Suppressor macrophage (primary cell): ENCODE measurements around the gene COL20A1.
A peak's percentile ranks its signal among the peaks of the same experiment; 100 is the strongest.

ENCODE experiments used
- DNase-seq, 4 experiments: peaks; one replicate each; pipeline ENCODE4 v3.0.0-alpha.2; 2020 to 2022
- total RNA-seq, 17 experiments: gene quantifications; one replicate each; lab custom pipeline; 2026; ENCODE audit warnings: mixed read lengths in 6 of 17, inconsistent platforms in 3 of 17; lab: John Stamatoyannopoulos, UW

The COL20A1 gene
- 0 to 5.5 (median 0.02) reads per million in 17 experiments for total RNA-seq

DNA sequence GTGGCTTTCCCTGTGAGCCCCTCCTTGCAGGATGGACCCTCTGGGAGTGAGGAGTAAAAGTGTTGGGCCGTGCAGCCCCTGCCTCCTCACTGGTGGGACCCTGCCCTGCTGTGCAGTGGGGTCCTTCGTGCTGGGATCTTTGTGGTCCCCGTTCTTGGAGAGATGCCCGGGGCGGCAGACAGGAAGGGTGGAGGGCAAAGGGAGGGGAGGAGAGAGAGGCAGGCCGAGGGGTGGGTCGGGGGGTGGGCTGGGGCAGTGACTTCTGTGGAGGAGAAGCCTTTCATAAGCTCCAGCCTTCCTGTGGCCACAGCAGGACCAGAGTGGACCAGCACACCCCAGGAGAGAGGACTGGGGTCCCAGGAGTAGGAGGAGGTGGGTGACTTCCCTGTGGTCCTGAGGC is at the start of gene COL20A1:
Gene COL20A1 (plus strand): TSS at position 283 of the 400 bp plus-strand sequence. CDS start 1,922 bp downstream, outside the sequence.
- DNase-seq: no peak

DNA sequence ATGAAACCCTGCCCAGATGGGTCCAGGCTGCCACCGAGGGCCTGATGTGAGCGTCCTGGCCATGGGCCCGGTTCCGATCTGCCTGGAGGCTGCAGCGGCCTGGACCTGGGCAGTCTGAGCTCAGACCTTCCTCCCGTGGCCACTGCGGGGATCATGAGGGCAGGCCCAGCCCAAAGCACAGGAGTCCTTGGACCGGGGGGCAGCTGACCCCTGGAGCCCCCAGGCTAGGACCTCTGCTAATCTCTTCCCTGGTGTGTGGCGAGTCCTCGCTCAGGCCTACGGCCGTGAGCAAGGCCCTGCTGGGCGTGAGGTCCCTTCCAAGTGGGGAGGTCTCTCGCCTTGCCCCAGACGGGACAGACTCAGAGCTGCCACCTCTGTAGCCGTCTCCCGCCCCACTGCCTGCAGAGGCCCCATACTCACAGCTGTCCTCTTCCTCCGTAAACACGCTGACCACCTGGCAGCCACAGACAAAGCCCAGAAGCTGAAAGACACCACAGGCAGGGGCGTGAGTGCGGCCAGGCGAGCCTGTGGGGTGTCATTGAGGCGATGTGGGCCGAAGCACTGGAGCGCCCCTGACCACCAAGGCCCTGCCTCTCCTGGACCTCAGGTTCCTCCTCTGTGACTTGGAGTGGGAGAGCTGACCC is 49.3 kb upstream of the COL20A1 start:
- DNase-seq: no peak

DNA sequence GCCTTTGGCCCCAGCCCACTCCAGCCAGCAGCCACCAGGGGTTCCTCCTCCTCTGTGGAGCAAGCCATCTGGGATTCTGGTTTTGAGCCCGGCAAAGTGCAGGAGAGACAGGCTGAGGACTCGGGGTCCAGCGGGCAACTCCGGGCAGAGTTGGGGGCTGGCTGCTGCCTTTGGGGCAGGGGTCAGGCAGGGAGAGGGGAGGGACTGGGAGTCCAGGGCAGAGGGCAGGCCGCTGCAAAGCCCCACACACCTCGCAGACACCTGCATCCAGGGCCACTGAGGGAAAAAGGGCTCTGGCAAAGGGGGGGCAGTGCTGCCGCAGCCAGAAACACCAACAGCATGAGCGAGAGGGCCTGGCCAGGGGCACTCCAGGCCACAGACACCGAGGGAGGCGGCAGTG is 48.5 kb upstream of the COL20A1 start:
- DNase-seq: no peak

DNA sequence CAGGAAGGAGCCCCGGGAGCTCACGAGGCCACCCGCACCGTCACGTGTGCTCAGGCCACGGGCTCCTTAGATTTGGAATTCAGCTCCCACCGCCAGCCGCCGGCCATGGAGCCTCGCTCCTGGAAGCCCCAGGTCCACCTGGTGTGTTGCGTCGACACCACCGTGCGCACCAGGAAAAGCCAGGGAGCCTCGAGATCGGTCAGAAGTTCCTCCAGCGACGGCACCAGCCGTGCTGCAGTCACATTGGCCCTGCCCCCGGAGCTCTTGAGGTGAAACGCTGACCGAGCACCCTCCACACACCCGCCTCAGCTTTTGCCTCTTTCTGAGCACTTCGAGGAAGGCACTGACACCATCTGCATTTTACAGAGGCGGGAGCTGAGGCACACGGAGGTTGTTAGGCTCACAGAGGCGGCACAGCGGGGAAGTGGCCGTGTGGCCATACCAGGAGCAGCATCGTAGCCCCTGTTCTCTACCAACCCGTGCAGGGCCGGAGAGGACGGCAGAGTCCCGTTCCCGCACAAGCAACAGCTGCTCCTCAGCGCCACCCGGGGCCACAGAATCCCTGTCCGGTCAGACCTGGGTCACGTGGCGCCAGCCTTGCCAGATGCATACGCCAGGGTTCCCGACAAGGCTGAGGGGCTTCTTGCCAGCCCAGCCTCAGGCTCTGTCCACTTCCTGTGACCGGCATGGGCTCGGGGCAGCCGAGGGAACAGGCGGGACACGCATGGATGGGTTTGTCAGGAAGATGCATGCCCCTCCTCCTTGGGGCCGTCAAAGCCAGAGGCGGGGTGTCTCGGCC is 46.3 kb upstream of the COL20A1 start:
- DNase-seq: peak in 1 of 4 experiments; percentile 16

DNA sequence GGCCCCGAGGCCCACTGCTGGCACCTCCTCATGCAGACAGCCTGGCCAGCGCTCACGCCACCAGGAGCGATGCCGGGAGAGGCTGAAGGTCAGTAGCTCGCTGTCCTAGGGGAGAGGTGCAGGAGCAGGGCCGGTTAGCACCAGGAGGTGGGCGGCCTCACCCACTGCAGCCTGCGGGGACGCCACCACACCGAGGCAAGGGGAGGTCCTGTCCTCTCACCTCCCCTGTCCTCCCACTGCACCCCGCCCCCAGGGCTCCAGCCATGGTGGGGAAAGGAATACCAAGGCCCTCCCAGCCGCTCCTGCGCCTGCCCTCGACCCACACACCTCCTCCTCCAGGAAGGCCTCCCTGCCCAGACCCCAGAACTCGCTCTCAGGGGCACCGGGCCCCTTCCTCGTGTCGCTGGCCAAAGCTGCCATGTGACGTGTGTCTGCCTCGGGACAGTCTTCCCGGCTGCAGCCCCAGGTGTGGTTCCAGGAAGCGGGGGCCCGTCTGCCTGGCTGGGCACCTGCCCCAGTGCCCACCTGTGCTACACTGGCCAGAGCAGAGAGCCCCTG is 45.2 kb upstream of the COL20A1 start:
- no peak for DNase-seq

DNA sequence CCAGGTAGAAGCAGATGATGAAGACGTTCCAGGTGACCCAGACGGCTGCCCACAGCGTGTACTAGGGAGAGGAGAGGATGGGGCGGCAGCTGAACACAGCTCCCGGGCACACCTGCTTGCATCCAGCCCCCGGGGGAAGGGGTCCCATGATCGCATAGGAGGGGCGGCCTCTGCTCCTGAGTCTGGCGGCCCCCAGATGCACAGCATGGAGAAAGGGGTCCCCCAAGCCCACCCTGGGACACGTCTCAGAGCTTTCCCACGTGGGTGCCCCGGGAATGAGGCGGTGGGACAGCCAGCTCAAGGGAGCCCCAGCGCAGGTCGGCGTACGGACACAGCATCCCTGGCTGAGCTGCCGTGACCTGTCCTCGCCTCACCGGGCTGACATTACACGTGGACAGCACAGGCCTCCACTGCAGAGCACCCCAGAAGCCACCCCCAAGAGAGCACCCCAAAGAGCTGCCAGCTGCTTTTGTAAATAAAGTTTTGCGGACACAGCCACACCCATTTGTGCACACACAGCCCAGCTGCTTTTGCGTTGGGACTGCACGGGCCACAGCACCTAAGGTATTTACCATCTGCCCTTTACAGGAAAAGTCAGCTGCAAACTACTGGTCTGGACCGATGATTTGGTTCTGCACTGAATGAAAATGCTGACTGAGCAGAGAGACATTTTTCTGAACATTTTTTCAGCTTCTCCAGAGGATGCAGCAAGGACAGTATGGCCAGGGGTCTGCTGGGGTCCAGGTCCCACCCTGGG is 44.0 kb upstream of the COL20A1 start:
- DNase-seq: no peak

DNA sequence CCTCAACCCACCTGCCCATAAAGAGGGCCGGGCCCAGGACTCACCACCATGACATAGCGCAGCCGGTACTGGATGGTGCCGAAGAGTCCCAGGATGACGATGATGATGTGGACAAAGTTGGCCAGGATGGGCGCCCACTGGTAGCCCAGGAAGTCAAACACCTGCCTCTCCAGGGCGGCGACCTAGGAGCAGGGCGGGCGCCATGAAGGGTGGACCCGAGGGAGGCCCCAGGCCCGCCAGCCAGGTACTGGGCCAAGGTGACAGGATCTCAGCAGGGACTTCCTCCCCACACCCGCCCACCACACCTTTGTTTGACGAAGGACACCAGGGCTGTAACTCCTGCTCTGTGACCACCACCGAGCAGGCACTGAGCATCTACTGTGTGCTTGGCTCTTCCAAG is 43.1 kb upstream of the COL20A1 start:
- no peak for DNase-seq

DNA sequence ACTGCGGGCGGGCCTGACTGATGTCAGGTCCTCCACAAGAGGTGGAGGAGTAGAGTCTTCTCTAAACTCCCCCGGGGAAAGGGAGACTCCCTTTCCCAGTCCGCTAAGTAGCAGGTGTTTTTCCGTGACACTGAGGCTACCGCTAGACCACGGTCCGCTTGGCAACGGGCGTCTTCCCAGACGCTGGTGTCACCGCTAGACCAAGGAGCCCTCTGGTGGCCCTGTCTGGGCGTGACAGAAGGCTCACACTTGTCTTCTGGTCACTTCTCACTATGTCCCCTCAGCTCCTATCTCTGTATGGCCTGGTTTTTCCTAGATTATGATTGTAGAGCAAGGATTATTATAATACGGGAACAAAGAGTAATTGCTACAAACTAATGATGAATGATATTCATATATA is 41.6 kb upstream of the COL20A1 start:
- DNase-seq: peak in 1 of 4 experiments; percentile 21

DNA sequence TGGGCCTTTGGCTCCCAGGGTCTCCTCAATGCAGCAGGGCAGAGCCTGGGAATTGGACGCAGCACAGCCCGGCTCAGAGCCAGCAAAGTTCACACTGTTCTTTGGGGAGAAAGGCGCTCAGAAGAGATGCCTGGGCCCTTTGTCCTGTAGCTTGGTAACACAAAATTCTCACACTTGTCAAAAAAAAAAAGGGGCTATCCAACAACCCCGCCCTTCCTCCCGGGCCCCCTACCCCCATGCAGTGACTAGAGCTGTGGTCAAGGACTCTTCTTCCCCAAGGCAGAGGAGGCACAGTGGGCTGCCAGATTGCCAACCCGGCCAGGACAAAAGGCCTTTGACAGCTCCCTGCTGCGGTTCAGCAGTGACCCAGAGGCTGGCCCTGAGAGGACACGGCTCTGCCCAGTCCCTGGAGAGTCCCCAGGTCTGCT is 40.7 kb upstream of the COL20A1 start:
- DNase-seq: no peak

DNA sequence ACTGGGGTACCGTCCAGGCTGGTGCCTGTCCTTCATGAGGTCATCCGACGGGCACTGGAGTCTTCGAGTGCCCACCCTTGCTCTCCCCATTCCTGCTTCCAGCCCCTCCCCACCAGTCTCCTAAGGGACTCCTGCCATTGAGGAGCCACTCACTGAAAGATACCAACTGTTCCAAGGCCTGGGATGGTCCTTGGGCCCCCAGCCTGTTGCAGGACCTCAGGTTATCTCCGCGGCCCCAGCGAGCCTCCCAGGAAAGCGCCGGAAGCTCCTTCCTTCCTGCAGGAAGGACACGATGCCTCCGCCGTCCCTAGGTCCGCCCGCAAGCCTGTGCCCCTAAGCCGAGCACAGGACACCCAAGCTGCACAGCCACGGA is 39.9 kb upstream of the COL20A1 start:
- no peak for DNase-seq

DNA sequence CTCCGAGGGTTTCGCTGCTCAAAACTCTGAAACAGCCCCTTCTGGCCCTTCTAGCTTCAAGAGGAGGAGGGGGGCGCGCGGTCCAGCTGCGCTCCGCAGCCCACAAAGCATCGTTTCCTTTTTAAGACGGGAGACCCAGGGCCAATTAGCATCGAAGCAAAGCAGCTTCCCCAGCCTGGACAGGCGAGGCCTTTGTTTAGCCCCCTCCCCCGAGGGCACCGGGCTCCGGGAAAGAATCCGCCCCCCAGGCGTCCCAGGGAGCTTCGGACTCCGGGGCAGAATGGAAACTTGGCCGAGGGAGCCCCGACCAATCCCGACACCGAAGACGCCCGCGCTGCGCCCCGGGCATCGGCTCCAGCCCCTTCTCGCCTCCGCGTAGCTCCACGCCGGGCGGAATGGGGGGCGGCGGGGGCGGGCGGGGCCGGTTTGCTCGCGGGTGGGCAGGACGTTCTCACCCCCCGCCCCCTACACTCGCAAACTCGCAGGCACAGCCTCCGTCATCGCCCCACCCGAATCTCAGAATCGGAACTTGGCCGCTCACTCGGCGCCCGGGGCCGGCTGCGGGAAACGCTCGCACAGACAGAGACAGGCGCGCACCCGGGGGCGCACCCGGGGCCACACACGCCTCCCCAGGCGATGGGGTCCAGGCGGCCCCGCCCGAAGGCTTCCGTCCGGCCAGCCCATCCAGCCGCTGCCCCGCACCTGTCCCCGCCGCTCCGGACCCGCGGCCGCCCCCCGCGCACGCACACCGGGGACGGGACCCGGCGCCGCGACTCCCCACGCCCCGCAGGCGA is 39.4 kb upstream of the COL20A1 start:
- DNase-seq: no peak

DNA sequence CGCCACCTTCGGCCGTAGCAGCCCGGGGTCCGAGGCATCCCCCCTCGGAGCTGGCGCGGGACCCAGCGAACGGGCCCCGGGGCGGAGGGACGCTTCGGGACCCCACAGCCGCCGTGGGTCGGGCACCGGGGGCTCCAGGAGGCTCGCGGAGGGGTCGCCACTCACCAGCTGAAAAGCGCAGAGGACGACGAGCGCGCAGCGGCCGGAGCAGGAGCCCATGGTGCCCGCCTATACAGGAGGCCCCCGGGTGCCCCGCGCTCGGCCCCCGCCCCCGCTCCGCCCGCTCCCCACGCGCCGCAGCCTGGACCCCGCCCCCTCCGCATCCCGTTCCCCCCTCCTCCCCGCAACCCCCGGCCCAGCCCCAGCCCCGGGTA is 38.8 kb upstream of the COL20A1 start, which contains the start of gene NKAIN4:
Gene NKAIN4 (minus strand): TSS at position 232 of the 374 bp plus-strand sequence. CDS start 13 bp downstream, at position 219.
- DNase-seq: no peak

DNA sequence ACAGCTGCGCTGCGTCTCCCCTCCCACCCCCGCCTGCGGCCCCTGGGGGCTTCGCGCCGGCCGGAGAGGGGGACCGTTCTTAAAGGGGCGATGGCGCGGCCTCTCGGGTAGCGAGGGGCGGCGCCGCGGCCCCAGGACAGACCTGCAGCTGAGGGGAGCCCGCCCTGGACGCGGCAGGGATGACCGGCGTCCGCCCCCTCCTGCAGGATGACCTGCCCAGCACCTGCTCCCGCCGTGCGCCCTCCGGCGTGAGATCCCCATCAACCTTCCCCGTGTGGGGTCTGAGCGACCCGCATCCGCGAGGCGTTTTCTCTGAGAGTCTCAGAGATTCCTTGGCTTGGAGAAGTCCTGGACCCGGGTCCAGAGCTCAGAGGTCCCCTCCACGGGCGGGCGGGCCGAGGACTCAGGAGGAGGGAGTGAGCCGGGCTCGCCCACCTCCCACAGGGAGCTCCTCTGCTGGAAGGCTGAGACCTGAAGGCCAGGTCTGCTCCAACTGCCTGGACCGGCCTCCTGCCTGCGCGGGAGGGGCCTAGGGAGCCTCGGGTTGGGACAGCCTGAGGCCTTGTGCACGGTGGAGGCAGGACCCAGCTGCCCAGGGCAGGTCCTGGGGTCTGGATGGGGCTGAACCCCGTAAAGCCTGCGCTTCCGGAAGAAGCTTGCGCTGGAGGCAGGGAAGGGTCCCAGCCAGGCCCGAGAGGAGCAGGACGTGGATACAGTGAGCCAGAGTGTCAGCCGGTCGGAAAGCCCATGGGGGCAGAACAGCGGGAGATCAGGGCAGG is 38.2 kb upstream of the COL20A1 start:
- DNase-seq: no peak

DNA sequence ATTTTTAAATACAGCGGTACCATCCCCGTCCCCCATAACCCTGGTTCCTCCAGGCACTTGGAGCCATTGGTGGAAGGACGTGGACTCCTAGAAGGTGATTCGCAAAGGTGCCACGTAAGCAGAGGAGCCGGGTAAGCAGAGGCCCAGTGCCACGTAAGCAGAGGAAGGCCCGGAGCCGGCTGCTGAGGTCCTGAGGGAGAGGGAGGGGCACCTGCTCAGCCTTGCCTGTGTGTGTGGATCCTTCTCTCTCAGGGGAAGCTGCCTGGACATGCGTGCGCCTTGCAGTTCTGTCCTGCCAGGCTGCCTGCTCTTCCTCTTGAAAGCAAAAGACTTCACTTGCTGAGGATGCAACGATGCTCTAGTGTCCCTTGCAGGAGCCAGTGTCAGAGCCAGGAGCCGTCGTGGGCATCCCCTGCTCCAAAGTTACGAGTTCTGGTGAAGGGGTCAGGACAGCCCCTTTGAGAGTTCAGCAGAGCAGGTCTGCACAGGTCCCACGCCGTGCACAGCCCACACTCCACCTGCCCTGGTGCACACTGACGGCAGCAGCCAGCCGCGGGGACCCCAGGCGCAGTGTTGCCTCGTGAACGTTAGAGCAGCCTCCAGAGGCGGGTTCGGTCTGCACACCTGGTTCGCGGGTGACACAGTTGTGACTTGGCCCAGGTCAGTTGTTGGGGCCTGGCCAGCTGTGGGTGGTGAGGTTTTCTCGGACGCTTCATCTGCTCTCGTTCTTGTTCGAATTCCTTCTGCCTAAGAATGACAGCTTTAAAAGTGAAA is 36.9 kb upstream of the COL20A1 start:
- DNase-seq: no peak

DNA sequence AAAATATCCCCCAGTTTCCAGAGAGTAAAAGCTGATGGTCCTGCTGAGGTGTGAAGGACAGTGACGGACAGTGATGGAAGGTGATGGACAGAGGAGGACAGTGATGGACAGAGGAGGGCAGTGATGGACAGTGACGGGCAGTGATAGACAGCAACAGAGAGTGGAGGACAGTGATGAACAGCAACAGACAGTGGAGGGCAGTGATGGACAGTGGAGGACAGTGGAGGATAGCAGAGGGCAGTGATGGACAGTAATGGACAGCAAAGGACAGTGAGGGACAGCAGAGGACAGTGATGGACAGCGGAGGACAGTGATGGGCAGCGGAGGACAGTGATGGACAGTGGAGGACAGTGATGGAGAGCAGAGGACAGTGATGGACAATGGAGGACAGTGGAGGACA is 36.0 kb upstream of the COL20A1 start:
- DNase-seq: no peak

DNA sequence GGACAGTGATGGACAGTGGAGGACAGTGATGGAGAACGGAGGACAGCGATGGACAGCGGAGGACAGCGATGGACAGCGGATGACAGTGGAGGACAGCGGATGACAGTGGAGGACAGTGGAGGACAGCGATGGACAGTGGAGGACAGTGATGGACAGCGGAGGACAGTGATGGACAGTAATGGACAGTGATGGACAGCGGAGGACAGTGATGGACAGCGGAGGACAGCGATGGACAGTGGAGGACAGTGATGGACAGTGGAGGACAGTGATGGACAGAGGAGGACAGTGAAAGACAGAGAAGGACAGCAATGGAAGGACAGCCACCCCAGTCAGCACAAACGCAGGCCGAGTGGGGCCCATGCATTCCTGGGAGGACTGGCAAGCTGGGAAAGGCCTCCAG is 35.4 kb upstream of the COL20A1 start:
- no peak for DNase-seq

DNA sequence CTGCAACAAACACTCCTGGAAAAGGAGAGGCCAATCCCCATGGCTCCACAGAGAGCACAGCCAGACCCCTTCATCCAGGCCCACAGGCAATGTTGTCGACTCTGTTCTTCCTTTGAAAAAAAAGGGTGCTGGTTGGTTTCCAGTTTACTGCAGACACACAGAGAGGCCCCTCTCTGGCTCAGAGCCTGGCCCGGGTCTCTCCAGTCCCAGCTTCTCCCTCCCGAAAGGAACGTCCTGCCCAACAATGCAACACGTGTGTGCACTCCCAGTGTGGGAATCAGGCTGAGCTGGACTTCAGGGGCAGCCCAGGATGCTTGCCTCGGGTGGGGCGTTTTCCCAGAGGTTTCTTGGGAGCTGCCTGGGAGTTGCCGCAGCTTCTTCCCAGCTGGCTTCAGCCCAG is 34.2 kb upstream of the COL20A1 start:
- no peak for DNase-seq

DNA sequence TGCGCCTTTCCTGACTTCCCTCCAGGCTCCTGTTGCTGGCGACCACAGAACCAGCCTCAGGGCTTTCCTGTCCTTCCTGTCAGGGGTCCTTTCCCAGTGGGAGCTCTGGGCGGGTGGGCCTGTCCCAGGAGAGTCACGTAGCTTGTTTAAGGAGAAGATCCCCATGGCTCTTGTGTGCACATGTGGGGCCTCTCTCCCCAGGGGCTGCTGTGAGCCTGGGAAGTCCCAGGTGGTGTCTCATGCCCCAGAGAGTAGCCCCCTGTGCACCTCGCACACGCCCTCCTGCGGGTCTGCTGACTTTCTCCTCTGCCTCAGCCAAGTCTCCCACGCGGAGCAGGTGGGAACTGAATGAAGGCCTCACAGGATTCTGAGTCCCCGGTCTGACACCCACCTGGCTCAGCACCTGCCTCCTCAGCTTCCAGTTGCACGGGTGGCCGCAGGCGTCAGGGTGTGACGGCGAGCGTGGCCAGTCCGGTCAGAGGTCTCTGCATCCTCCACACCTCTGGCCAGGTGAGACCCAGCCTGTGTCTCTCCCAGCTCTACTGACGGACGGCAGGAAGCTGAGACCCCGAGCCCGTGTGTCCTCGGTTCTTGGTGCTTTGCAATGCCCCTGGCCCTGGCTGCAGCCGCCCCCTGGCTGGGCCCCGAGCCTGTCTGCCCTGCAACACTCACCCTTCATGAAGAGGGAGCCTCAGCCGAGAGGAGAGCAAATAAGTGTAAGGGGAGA is 33.1 kb upstream of the COL20A1 start:
- no peak for DNase-seq

DNA sequence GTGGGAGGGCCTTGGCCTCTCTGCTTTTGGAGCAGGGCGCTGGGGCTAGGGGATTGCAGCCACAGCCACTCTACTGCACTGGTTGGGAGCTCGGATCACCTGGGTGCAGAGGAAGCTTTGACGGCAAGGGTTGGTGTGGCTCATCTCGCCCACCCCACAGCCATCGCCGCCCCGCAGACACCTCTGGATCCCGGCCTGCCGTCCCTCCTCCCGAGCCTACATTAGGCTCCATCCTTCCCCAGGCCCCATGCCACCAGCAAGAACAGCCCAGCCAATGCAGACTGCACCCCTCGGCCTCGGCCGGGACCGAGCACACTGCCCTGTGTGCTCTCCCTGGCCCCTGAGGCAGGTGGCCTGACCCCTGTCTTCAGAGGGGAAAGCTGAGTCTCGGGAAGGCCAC is 32.5 kb upstream of the COL20A1 start:
- no peak for DNase-seq
